Mucosa of stomach (tissue), 1 donor: ENCODE results near the gene BAIAP2.

Source experiments
- H3K27me3 ChIP-seq: one replicate; pipeline ENCODE4 v1.7.0; 2013; ENCODE audit warnings: mild to moderate bottlenecking, low read length; ENCODE audit not compliant: control insufficient read depth, insufficient read depth
- H3K36me3 ChIP-seq: one replicate; pipeline ENCODE4 v1.7.0; 2013; ENCODE audit warnings: low read length; ENCODE audit not compliant: control insufficient read depth, insufficient read depth
- H3K4me1 ChIP-seq: one replicate; pipeline ENCODE4 v1.7.0; 2013; ENCODE audit warnings: mild to moderate bottlenecking, low read length; ENCODE audit not compliant: control insufficient read depth, insufficient read depth
- H3K4me3 ChIP-seq: one replicate; pipeline ENCODE4 v1.7.0; 2013; ENCODE audit warnings: low read length
- H3K9ac ChIP-seq: one replicate; pipeline ENCODE4 v1.7.0; 2013; ENCODE audit warnings: mild to moderate bottlenecking, low read length, moderate library complexity
- H3K9me3 ChIP-seq: one replicate; pipeline ENCODE4 v1.7.0; 2013; ENCODE audit warnings: mild to moderate bottlenecking, low read length, moderate library complexity; ENCODE audit not compliant: control insufficient read depth
- donor health status: Pancreatic carcinoma.

BAIAP2 gene

DNA sequence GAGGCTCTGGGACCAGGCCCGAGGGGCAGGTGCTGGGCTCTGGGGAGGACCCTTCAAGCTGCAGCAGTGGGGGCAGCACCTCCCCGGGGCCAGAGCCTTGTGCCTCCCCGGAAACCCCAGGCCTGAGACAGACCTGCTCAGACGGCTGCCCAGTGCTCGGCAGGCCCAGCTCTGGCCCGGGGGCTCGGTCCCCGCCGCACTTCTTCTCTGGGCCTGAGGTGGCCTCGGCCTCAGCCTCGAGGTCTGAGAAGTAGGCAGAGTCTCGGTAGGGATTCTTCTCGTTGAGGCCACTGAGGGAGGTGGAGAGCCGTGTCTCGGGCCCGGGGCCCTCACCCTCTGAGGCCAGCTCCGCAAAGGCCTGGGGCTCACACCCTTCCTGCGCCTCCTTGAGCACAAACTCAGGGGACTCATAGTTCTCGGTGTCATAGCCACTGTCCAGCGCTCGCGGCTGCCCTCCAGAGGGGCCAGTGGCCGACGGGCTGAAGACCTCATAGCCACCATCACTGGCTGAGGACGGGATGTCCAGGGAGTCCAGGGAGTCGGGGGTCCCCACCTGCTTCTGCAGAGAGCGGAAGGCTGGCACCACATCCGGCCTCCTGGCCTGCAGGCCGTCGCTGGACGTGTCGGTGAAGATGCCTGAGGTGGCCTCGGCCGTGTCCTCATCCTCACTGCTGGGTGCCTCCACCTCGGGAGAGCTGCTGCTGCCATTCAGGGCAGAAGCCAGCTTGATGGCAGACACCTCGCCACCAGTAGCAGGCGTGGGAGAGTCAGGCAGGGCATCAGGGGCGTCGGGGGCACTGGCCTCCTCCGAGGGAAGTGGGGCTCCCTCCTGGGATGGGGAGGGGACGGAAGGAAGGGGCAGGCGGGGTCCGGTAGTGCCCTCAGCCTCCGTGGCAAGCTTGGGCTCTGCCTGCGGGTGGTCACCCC lies 86.0 kb downstream of the BAIAP2 start:
- H3K36me3 ChIP-seq: no peaks in the 10 kb centered on the region
- no peak overlapping the region for H3K9ac ChIP-seq
- H3K4me1 ChIP-seq: peaks cover 29% of the 10 kb centered on the region
- H3K27me3 ChIP-seq: peaks cover 7% of the 10 kb centered on the region
- H3K9me3 ChIP-seq: no peaks in the 10 kb centered on the region
- no peak overlapping the region for H3K4me3 ChIP-seq

DNA sequence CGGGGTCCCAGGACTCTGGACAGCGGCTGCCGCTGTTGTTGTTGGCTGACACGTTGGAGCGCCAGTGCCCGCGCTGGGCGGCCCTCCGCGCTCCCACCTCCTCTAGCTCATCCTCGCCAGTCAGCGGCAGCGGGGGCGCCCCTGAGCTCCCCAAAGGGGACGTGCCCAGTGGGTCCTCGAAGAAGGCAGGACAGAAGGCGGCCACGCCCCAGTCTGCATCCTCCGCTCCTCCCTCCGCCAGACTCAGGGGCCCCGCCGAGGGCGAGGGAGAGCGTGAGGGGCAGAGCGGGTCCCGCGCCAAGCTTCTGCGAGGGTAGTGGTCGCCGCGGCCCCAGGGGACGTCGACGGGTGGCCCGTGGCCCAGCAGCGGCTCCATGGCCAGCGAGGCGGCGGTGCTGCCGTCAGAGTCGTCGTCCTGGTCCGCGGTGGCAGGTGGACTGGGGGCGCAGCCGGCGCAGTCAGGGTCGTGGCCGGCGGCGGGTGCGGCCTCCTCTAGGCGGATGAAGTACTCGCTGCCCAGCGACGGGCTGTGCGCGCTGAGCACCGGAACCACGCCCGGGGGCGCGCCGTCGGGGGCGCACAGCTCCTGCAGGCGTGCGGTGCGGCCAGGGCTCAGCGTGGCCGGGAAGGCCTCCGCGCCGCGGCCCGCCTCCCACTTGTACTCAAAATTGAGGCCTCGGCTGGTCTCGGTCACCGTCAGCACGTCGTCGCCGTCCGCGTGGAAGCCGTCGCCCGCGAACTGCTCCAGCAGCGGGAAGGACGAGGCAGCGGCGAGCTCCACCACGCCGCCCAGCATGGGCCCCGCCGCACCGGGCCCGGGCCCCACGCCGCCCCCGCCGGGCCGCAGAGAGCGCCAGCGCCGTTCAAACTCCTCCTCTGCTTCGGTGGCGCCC lies 87.1 kb downstream of the BAIAP2 start:
- no peaks in the 10 kb centered on the region for H3K36me3 ChIP-seq
- peaks cover 19% of the 10 kb centered on the region for H3K4me1 ChIP-seq
- no peak overlapping the region for H3K9ac ChIP-seq
- H3K27me3 ChIP-seq: peaks cover 7% of the 10 kb centered on the region
- no peak overlapping the region for H3K4me3 ChIP-seq
- no peaks in the 10 kb centered on the region for H3K9me3 ChIP-seq

- Histone ChIP-seq H3K4me3 (no peak overlapping the region), H3K9ac (no peak overlapping the region), H3K36me3 (no peaks in the 10 kb centered on the region), H3K9me3 (no peaks in the 10 kb centered on the region), H3K4me1 (peaks cover 7% of the 10 kb centered on the region), H3K27me3 (peaks cover 5% of the 10 kb centered on the region)
These were observed 88.4 kb downstream of the BAIAP2 start for GRCh38 chr17:81123052-81124048.

GRCh38 chr17:81124377-81124776 lies 89.4 kb downstream of the BAIAP2 start:
- Histone ChIP-seq H3K4me1 (no peaks in the 10 kb centered on the region), H3K27me3 (no peaks in the 10 kb centered on the region), H3K9me3 (no peaks in the 10 kb centered on the region), H3K4me3 (no peak overlapping the region), H3K36me3 (no peaks in the 10 kb centered on the region), H3K9ac (no peak overlapping the region)

- Histone ChIP-seq H3K36me3 (no peaks in the 10 kb centered on the region), H3K4me3 (no peak overlapping the region), H3K4me1 (no peaks in the 10 kb centered on the region), H3K9me3 (no peaks in the 10 kb centered on the region), H3K9ac (no peak overlapping the region), H3K27me3 (no peaks in the 10 kb centered on the region)
These were observed 90.7 kb downstream of the BAIAP2 start for GRCh38 chr17:81125573-81126081.

DNA sequence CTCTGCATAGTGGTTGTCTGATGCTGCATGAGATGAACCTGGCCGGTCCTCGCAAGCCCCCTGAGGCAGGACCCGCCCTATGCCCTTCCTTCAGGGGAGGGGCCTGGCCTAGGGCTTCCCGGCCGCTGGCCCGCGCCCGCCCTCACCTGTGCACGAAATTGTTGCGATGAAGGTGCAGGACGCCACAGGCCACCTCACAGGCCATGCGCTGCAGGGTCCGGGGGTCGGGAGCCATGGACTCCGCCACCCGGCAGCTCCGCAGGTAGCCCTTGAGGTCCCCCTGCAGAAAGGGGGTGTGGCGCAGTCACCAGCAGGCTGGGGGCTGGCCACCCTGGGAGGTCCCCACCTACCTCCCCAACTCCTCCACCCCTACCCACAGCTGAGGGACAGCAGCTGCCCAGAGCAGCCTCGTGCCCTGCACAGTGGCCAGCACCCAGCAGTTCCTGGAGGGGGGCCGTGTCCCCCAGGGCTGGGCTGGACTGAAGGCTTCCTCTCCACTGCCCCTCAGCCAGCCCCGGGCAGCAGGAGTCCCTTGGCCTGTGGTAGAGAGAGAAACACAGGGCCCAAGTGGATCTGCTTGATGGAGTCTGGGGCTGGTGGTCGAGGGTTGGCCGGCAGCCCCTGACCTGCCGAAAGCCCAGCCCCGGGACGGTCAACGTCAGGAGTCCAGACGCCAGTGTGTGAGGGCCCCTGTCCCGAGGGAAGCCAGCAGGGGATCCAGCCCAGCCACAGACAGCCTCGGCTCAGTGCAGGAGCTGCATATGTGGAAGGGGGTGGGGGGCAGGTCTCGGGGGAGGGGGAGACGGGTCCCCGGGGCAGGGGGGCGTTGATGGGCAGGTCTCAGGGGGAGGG lies 91.6 kb downstream of the BAIAP2 start:
- Histone ChIP-seq H3K9me3 (no peaks in the 10 kb centered on the region), H3K4me1 (no peaks in the 10 kb centered on the region), H3K36me3 (no peaks in the 10 kb centered on the region), H3K9ac (no peak overlapping the region), H3K27me3 (no peaks in the 10 kb centered on the region), H3K4me3 (no peak overlapping the region)

DNA sequence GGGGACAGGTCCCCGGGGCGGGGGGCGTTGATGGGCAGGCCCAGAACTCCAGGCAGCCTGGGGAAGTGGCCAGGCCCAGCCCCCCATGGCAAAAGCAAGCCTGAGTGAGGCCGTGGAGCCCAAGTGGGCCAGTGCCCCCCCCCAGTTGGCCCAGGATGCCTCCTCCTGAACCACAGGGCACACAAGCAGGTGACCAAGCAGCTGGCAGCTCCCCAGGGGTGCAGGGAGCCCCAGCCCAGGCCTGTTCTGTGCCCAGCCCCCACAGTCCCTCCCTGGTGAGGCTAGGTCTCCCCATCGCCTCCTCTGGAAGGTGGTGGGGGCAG lies 92.1 kb downstream of the BAIAP2 start:
- H3K4me3 ChIP-seq: no peak overlapping the region
- no peaks in the 10 kb centered on the region for H3K36me3 ChIP-seq
- H3K27me3 ChIP-seq: no peaks in the 10 kb centered on the region

GRCh38 chr17:81127526-81128177 lies 92.7 kb downstream of the BAIAP2 start:
- no peaks in the 10 kb centered on the region for H3K36me3 ChIP-seq
- peaks cover 10% of the 10 kb centered on the region for H3K4me1 ChIP-seq
- H3K27me3 ChIP-seq: no peaks in the 10 kb centered on the region
- no peaks in the 10 kb centered on the region for H3K9me3 ChIP-seq
- no peak overlapping the region for H3K9ac ChIP-seq
- H3K4me3 ChIP-seq: no peak overlapping the region

More for the DNA sequence above, 92.1 kb downstream of the BAIAP2 start:
- Histone ChIP-seq H3K9me3 (no peaks in the 10 kb centered on the region), H3K4me1 (peaks cover 6% of the 10 kb centered on the region), H3K9ac (no peak overlapping the region)

GRCh38 chr17:81128338-81128737 lies 93.4 kb downstream of the BAIAP2 start:
- Histone ChIP-seq H3K9ac (no peak overlapping the region), H3K27me3 (no peaks in the 10 kb centered on the region), H3K9me3 (no peaks in the 10 kb centered on the region), H3K36me3 (no peaks in the 10 kb centered on the region), H3K4me1 (peaks cover 10% of the 10 kb centered on the region), H3K4me3 (no peak overlapping the region)

DNA sequence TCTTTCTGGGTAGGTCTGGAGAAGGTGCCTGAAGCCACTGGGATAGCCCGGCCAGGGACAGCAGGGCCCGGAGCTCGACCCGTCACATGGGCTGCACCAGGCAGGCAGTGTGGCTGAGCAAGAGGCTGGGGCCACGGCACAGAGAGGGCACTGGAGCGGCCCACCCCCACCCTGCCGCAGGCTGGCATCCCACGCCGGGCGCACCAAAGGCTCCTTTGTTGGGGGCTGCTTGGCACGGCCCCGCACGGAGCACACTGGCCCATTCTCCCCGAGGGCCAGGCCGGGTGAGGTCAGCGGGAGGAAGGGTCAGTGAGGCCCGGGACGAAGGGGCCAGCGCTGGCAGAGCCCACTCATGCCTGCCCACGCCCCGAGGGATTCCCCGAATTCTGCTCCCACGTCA lies 93.8 kb downstream of the BAIAP2 start:
- H3K9ac ChIP-seq: no peak overlapping the region
- no peaks in the 10 kb centered on the region for H3K36me3 ChIP-seq
- peaks cover 10% of the 10 kb centered on the region for H3K4me1 ChIP-seq
- H3K4me3 ChIP-seq: no peak overlapping the region
- H3K9me3 ChIP-seq: no peaks in the 10 kb centered on the region
- H3K27me3 ChIP-seq: no peaks in the 10 kb centered on the region
